BLaER1 treated with 17β-estradiol and CSF1 and Interleukin-3, amounts not matched to agents 10 nM and 100 nM (cell line): ENCODE results near the gene ROR1.
A peak's percentile ranks its signal among the peaks of the same experiment; 100 is the strongest.

Source experiments
- H3K27ac ChIP-seq, 11 experiments: shearing (Covaris generic); formaldehyde crosslinking; 2 replicates each; pipeline ENCODE4 v1.8.1; 2022
- H3K27me3 ChIP-seq, 11 experiments: shearing (Covaris generic); formaldehyde crosslinking; 2 replicates each; pipeline ENCODE4 v1.8.1; 2022
- H3K36me3 ChIP-seq, 11 experiments: shearing (Covaris generic); formaldehyde crosslinking; 2 replicates each; pipeline ENCODE4 v1.8.1; 2022
- H3K4me1 ChIP-seq, 10 experiments: shearing (Covaris generic); formaldehyde crosslinking; 2 replicates each; pipeline ENCODE4 v1.8.1; 2022
- H3K4me2 ChIP-seq, 11 experiments: shearing (Covaris generic); formaldehyde crosslinking; 2 replicates each; pipeline ENCODE4 v1.8.1; 2022
- H3K4me3 ChIP-seq, 10 experiments: shearing (Covaris generic); formaldehyde crosslinking; 2 replicates each; pipeline ENCODE4 v1.8.1; 2022
- H3K9ac ChIP-seq, 11 experiments: shearing (Covaris generic); formaldehyde crosslinking; 2 replicates each; pipeline ENCODE4 v1.8.1; 2022
- H3K9me3 ChIP-seq, 11 experiments: shearing (Covaris generic); formaldehyde crosslinking; replicated peaks in 1 of 11; 2 replicates each; pipeline ENCODE4 v1.8.1; 2022
- H4K20me1 ChIP-seq, 11 experiments: shearing (Covaris generic); formaldehyde crosslinking; 2 replicates each; pipeline ENCODE4 v1.8.1; 2022
- Cebpa-rat ChIP-seq, 11 experiments: shearing (Covaris generic); IDR thresholded peaks; 2 replicates each; pipeline ENCODE4 v1.8.1; 2022

Gene ROR1

DNA sequence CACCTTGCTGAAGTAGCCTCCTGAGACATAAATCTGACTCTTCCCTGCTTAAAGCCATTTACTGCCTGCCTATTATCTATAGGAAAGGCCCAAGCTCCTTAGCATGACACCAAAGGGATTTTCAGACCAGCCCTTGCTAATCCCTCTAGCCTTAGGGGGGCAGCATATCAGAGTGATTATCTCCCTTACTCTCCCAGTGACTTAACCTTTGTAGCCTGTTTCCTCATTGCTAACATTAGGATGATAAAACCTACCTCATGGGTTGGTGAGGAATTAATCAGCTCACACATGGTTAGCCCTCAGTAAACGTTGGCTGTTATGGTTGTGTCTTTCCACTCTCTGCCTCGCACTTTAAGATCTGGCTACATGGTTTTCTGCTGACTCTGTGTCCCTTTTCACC is 70.1 kb downstream of the ROR1 start:
- Histone ChIP-seq H3K36me3 (no peaks in the 10 kb centered on the region), H3K4me2 (peak overlapping the region in 8 of 11 experiments; percentile 15 to 75 (median 71); a peak in 14 of 22 replicates), H3K9ac (no peak overlapping the region), H3K4me3 (no peak overlapping the region), H4K20me1 (no peaks in the 10 kb centered on the region), H3K27me3 (no peaks in the 10 kb centered on the region), H3K27ac (no peak overlapping the region), H3K4me1 (peaks cover 0 to 48% (median 31%) of the 10 kb centered on the region in 10 experiments; a peak in 17 of 20 replicates), H3K9me3 (no peaks in the 10 kb centered on the region)
- no peak for TF ChIP-seq Cebpa-rat (IDR thresholded peaks at IDR 0.05)

DNA sequence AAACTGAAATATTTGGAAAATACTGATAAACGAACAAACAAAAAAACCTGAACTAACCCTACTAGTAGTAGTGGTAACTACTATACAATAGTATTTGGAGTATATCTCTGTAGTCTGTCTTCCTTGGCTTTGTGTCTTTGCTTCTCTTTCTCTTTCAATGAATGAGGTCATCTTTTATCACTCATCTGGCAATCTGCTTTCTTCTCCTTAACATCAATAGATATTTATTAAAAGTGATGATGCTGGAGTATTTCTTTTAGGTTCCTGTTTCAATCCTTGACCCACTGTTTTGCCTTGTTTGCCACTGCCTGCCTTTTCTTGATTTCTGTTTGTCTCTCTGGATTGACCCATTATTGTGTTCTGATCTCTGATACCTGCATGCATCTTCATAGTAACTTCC is 71.5 kb downstream of the ROR1 start:
- H4K20me1 ChIP-seq: no peaks in the 10 kb centered on the region
- peaks cover 0 to 45% (median 31%) of the 10 kb centered on the region in 10 experiments; a peak in 17 of 20 replicates for H3K4me1 ChIP-seq
- H3K27ac ChIP-seq: no peak overlapping the region
- no peak overlapping the region for H3K9ac ChIP-seq
- H3K9me3 ChIP-seq: no peaks in the 10 kb centered on the region
- TF ChIP-seq Cebpa-rat (IDR thresholded peaks at IDR 0.05): no peak
- no peak overlapping the region for H3K4me2 ChIP-seq
- H3K36me3 ChIP-seq: no peaks in the 10 kb centered on the region
- H3K27me3 ChIP-seq: no peaks in the 10 kb centered on the region
- no peak overlapping the region for H3K4me3 ChIP-seq

DNA sequence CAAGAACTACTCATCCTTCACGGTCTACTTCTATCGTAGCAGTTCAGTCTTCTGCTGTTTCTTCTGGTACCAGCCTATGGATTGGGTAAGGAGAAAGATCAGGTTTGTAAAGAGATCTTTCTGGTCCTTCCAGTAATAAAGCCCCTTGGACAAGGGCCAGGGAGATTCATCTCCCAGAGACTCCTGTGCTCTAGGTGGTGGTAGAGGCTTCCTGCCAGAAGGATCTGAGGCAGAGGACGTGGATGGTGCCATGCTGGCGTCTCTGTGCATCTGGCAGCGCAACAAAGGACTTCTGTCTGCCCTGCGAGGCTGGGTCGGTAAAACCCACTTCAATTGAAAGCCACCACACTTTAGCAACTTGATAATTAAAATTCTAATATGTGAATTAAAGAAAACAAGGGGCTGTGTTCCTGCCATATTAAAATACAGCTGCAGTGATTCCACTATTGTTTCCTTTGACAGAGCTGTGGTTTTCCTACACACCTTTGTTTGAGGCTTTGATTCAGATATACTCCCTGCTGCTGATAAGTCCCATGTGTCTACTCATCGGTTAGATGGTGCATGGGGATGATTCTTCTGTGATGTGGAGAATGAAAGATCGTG is 73.6 kb downstream of the ROR1 start:
- Histone ChIP-seq H3K4me1 (peaks cover 0 to 41% (median 28%) of the 10 kb centered on the region in 10 experiments; a peak in 17 of 20 replicates), H3K27ac (no peak overlapping the region), H3K27me3 (no peaks in the 10 kb centered on the region), H4K20me1 (no peaks in the 10 kb centered on the region), H3K4me3 (no peak overlapping the region), H3K36me3 (no peaks in the 10 kb centered on the region), H3K4me2 (peak overlapping the region in 6 of 11 experiments; percentile 23 to 38 (median 33); a peak in 9 of 22 replicates), H3K9ac (no peak overlapping the region), H3K9me3 (no peaks in the 10 kb centered on the region)
- TF ChIP-seq Cebpa-rat (IDR thresholded peaks at IDR 0.05): no peak

DNA sequence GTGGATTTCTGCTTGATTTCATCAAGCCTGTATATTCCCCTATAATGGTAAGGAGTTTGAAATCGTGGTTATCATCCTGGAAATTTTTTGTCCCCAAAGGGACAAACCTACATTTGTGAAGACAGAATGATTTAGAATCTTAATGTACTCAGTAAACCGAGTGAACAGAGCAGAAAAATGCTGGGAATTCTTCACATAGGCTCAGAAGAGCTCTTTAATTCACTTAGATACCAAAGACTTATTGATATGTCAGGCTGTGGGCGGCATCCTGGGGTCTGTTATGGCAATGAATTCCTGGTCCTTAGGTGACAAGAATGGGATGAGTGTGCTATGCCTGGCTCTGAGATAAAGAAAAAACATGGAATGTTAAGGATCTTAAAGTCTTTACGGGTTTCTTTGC is 74.9 kb downstream of the ROR1 start:
- H3K9me3 ChIP-seq: no peaks in the 10 kb centered on the region
- H3K9ac ChIP-seq: no peak overlapping the region
- no peak for TF ChIP-seq Cebpa-rat (IDR thresholded peaks at IDR 0.05)
- no peak overlapping the region for H3K27ac ChIP-seq
- H3K4me3 ChIP-seq: no peak overlapping the region
- H3K4me2 ChIP-seq: no peak overlapping the region
- no peaks in the 10 kb centered on the region for H3K36me3 ChIP-seq
- H4K20me1 ChIP-seq: no peaks in the 10 kb centered on the region
- H3K4me1 ChIP-seq: peaks cover 0 to 28% (median 16%) of the 10 kb centered on the region in 10 experiments; a peak in 13 of 20 replicates
- no peaks in the 10 kb centered on the region for H3K27me3 ChIP-seq

DNA sequence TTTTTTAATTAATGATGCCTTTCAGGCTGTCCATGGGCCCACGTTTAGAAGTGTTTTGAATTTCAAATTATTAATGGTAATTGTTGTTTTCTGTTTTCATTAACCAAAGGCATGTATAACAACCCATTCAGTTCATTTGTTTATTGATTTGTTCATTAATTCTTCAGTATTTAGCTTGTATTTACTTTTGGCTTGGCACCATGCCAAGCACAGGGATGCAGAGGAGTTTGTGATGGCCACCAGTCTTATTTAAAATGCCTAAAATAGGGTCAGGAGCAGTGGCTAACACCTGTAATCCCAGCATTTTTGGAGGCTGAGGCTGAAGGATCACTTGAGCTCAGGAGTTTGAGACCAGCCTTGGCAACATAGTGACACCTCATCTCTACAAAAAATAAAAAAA is 75.3 kb downstream of the ROR1 start:
- no peak for TF ChIP-seq Cebpa-rat (IDR thresholded peaks at IDR 0.05)
- Histone ChIP-seq H3K27me3 (no peaks in the 10 kb centered on the region), H3K4me3 (no peak overlapping the region), H3K4me2 (no peak overlapping the region), H3K4me1 (peaks cover 0 to 24% (median 12%) of the 10 kb centered on the region in 10 experiments; a peak in 13 of 20 replicates), H4K20me1 (no peaks in the 10 kb centered on the region), H3K9ac (no peak overlapping the region), H3K36me3 (no peaks in the 10 kb centered on the region), H3K9me3 (no peaks in the 10 kb centered on the region), H3K27ac (no peak overlapping the region)

DNA sequence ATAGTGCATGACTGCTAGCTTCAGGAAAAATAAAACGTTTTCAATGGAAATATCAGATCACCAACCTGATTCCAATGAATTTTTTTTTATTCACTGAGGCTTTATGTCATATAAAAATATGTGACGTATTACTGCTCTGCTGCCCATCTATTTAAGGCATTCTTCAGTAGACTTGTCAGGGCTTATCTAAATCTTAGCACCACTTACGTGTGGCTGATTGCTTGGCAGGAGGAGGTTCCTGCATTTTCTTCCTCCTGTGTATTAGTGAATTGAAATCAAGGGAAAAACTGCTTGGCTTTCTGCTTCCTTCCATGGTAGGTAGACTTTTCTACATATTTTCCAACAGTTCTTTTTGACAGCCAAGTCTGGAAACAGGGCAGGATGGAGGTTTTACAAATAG is 80.3 kb downstream of the ROR1 start:
- peaks cover 17 to 25% (median 20%) of the 10 kb centered on the region in 11 experiments for H3K9me3 ChIP-seq

DNA sequence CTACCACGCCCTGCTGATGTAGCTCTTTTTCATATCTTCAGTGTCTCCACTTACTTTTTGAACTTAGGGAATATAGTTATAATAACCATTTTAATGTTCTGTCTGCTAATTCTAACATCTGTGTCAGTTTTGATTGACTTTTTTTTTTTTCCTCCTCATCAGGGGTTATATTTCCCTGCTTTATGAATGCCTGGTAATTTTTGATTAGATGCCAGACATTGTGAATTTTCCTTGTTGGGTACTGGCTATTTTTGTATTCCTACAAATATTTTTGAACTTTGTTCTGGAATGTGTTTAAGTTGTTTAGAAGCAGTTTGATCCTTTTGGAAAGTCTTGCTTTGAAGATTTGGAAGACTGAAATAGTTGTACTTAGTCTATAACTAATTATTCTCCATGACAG is 82.1 kb downstream of the ROR1 start:
- TF ChIP-seq Cebpa-rat (IDR thresholded peaks at IDR 0.05): no peak
- H3K4me1 ChIP-seq: no peaks in the 10 kb centered on the region
- H3K4me2 ChIP-seq: no peak overlapping the region
- H3K9ac ChIP-seq: no peak overlapping the region
- H4K20me1 ChIP-seq: no peaks in the 10 kb centered on the region
- peaks cover 0 to 11% (median 0%) of the 10 kb centered on the region in 11 experiments; a peak in 2 of 22 replicates for H3K36me3 ChIP-seq
- H3K27me3 ChIP-seq: no peaks in the 10 kb centered on the region
- H3K9me3 ChIP-seq: peaks cover 17 to 25% (median 20%) of the 10 kb centered on the region in 11 experiments
- H3K4me3 ChIP-seq: no peak overlapping the region; a peak in 1 of 20 replicates
- no peak overlapping the region for H3K27ac ChIP-seq

More for the DNA sequence above, 80.3 kb downstream of the ROR1 start:
- Histone ChIP-seq H3K9ac (no peak overlapping the region), H3K27ac (no peak overlapping the region), H3K4me1 (no peaks in the 10 kb centered on the region), H3K36me3 (peaks cover 0 to 11% (median 0%) of the 10 kb centered on the region in 11 experiments; a peak in 2 of 22 replicates), H3K4me3 (no peak overlapping the region), H3K27me3 (no peaks in the 10 kb centered on the region), H4K20me1 (no peaks in the 10 kb centered on the region), H3K4me2 (no peak overlapping the region)
- no peak for TF ChIP-seq Cebpa-rat (IDR thresholded peaks at IDR 0.05)

DNA sequence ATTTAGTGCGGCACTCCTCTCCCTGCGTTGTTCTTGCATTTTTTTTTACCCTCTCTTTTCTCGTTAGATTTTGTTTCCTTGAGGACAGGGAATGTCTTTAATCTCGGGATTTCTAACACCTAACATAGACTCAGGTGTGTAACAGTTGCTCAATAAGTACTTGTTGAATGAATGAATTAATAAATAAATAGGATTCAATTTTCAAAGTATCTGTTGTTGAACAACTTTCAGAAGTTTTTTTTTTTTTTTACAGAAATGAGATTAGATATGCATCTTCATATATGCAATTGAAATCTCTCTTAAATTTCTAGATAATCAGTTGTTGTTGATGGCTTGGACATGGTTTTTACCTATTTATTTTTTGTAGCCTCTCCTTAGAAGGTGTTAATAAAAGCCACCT is 83.1 kb downstream of the ROR1 start:
- Histone ChIP-seq H3K4me1 (no peaks in the 10 kb centered on the region), H4K20me1 (no peaks in the 10 kb centered on the region), H3K9ac (no peak overlapping the region), H3K36me3 (peaks cover 0 to 11% (median 0%) of the 10 kb centered on the region in 11 experiments; a peak in 2 of 22 replicates), H3K9me3 (peaks cover 17 to 25% (median 20%) of the 10 kb centered on the region in 11 experiments), H3K4me2 (no peak overlapping the region), H3K27me3 (no peaks in the 10 kb centered on the region), H3K27ac (no peak overlapping the region), H3K4me3 (no peak overlapping the region)
- TF ChIP-seq Cebpa-rat (IDR thresholded peaks at IDR 0.05): no peak

DNA sequence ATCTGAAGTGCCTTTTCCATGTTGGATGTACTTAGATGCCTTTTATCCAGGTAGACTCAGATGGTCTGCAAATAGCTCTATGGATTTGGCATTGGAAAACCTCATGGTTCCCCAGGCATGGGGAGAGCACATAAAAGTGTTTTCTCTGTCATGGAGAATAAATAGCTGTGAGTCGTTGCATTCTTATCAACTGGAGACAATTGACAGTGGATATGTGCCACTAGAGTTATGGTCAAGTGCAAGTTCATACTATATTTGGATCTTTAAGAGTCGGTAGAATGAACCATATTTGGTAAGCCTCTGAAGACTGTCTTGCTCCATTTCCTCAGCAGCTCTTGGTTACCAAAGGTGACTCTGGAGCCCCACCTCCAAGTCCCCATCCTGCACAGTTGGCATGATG is 83.7 kb downstream of the ROR1 start:
- Histone ChIP-seq H3K4me3 (no peak overlapping the region), H3K27ac (no peak overlapping the region), H3K4me2 (no peak overlapping the region), H4K20me1 (no peaks in the 10 kb centered on the region), H3K4me1 (no peaks in the 10 kb centered on the region), H3K9ac (no peak overlapping the region), H3K27me3 (no peaks in the 10 kb centered on the region), H3K36me3 (peaks cover 0 to 11% (median 0%) of the 10 kb centered on the region in 11 experiments; a peak in 2 of 22 replicates), H3K9me3 (peaks cover 17 to 25% (median 20%) of the 10 kb centered on the region in 11 experiments)
- no peak for TF ChIP-seq Cebpa-rat (IDR thresholded peaks at IDR 0.05)

DNA sequence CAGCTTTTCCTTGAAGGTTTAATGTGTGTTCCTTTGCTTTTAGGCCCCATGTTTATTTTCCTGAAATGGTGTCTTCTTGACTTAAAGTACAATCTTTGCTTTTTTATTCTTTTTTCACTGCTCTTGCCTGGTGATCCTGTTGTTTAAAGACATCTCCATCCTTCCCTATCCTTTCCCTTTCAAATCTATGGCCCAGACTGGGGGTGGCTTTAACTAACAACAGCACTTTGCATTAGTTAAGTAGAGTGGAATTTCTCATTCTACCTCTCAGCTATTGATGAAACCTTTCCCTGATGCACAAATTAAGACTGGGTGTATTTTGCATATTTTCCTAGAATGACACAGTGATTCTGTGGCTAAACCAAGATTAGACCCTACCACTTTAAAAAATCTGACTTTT is 84.3 kb downstream of the ROR1 start:
- H3K4me2 ChIP-seq: no peak overlapping the region
- no peaks in the 10 kb centered on the region for H3K4me1 ChIP-seq
- no peaks in the 10 kb centered on the region for H3K27me3 ChIP-seq
- no peak overlapping the region for H3K4me3 ChIP-seq
- no peaks in the 10 kb centered on the region for H4K20me1 ChIP-seq
- TF ChIP-seq Cebpa-rat (IDR thresholded peaks at IDR 0.05): no peak
- peaks cover 0 to 11% (median 0%) of the 10 kb centered on the region in 11 experiments; a peak in 2 of 22 replicates for H3K36me3 ChIP-seq
- no peak overlapping the region for H3K27ac ChIP-seq
- H3K9me3 ChIP-seq: peaks cover 17 to 25% (median 20%) of the 10 kb centered on the region in 11 experiments
- no peak overlapping the region for H3K9ac ChIP-seq
